DOHH2 (cell line): ENCODE measurements around the gene SGPL1.

Experiments
- EZH2phosphoT487 ChIP-seq: fragments of 200-600 bp; sonication (generic); IDR thresholded peaks from 2 replicates; pipeline ENCODE4 v1.6.1; 2017; ENCODE audit warnings: borderline replicate concordance, mild to moderate bottlenecking, antibody characterized with exemption, low read length, moderate library complexity, mixed read lengths
- TF ChIP-seq, protein P1 (sequence below): fragments of 200-600 bp; sonication (generic); IDR thresholded peaks from one replicate; pipeline ENCODE4 v1.5.1; 2014; ENCODE audit warnings: antibody characterized with exemption, mild to moderate bottlenecking, low read depth, low read length; ENCODE audit not compliant: poor library complexity, severe bottlenecking

DNA sequence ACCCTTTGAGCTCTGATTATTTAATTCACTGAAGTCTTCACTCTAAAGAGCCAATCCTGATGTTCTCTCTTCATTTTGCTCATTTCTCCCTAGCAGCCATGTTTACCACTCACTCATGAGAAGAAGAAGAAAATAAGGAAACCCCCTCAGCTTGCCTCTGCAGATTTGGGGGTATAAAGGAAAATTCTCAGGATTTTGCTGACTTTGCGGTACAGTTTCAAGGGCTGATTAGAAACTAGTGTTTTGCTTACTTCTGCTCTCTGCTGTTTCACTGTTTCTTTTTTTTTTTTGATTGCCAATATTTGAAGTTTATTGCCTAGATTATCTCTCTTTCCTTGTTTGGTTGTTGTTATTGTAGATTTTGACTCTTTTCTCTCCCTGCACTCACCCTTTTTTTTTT lies 49.2 kb downstream of the SGPL1 start:
- TF ChIP-seq, protein P1, sequence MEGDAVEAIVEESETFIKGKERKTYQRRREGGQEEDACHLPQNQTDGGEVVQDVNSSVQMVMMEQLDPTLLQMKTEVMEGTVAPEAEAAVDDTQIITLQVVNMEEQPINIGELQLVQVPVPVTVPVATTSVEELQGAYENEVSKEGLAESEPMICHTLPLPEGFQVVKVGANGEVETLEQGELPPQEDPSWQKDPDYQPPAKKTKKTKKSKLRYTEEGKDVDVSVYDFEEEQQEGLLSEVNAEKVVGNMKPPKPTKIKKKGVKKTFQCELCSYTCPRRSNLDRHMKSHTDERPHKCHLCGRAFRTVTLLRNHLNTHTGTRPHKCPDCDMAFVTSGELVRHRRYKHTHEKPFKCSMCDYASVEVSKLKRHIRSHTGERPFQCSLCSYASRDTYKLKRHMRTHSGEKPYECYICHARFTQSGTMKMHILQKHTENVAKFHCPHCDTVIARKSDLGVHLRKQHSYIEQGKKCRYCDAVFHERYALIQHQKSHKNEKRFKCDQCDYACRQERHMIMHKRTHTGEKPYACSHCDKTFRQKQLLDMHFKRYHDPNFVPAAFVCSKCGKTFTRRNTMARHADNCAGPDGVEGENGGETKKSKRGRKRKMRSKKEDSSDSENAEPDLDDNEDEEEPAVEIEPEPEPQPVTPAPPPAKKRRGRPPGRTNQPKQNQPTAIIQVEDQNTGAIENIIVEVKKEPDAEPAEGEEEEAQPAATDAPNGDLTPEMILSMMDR = no peak
- TF ChIP-seq EZH2phosphoT487 = no peak
